ENCODE data around the gene FUZ. TPM values are rescaled to one million over a fixed set of nuclear protein-coding genes. Genes with fewer than 3 reads are reported as not detected.

Gene FUZ
- total RNA-seq, 1 donor from 2014 or later, result 12.5 TPM

DNA sequence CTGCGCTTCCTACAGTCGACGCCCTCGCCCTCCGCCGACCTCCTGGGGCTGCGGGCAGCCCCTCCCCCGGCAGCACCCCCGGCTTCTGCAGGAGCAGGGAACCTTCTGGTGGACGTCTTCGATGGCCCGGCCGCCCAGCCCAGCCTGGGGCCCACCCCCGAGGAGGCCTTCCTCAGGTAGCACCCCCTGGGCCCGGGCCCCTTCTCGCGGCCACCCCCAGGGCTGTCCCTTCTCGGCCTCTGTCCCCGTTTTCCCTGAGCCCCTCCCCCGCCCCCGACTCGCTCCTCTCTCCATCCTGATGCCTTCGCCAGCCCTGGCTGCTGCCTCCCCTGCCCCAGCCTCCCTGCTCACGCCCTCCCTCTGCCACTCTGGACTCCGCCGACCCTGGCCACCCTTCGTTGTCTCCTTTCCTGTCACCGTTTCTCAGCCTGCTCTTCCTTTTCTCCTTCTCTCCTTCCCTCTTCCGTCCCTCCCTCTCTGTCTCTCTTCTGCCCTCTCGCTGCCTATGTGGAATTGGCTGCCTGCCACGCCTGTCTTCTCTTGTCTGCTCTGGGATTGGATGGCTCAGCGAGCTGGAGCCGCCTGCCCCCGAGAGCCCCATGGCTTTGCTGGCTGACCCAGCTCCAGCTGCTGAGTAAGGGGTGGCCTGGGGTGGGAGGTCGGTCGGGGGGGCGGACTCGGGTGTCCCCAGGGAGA is 11.0 kb downstream of the FUZ start:
- Histone ChIP-seq H3K27me3 (ENCODE audit: control insufficient read depth in 3 of 3, insufficient read depth in 3 of 3, low read length in 3 of 3) (no peaks in the 10 kb centered on the region), H3K4me1 (ENCODE audit: control insufficient read depth in 3 of 3, insufficient read depth in 3 of 3, low read length in 3 of 3) (peaks cover 7 to 8% (median 7%) of the 10 kb centered on the region in 3 donors), H3K27ac (ENCODE audit: low read depth, low read length) (no peak overlapping the region), H3K36me3 (ENCODE audit: control insufficient read depth in 3 of 3, insufficient read depth in 3 of 3, low read length in 3 of 3) (peaks cover 31 to 47% (median 36%) of the 10 kb centered on the region in 3 donors), H3K9me3 (ENCODE audit: control insufficient read depth in 3 of 3, low read length in 3 of 3) (no peaks in the 10 kb centered on the region), H3K4me3 (ENCODE audit: low read length in 3 of 3) (peak overlapping the region; percentile 54 to 77 (median 65)), H3K9ac (ENCODE audit: low read depth in 1 of 3, low read length in 3 of 3) (peak overlapping the region in 2 of 3 donors; percentile 3 to 75)

DNA sequence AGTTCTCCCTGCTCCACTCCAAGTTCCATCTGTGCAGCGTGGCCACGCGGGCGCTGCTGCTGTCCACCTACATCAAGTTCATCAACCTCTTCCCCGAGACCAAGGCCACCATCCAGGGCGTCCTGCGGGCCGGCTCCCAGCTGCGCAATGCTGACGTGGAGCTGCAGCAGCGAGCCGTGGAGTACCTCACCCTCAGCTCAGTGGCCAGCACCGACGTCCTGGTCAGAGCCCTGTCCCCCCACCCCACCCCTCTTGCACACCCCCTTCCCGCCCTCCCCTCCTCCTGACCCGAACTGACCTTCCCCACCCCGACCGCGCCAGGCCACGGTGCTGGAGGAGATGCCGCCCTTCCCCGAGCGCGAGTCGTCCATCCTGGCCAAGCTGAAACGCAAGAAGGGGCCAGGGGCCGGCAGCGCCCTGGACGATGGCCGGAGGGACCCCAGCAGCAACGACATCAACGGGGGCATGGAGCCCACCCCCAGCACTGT is 11.6 kb downstream of the FUZ start:
- H3K9me3 ChIP-seq (ENCODE audit: control insufficient read depth in 3 of 3, low read length in 3 of 3), result no peaks in the 10 kb centered on the region
- H3K27me3 ChIP-seq (ENCODE audit: control insufficient read depth in 3 of 3, insufficient read depth in 3 of 3, low read length in 3 of 3), result no peaks in the 10 kb centered on the region
- peaks cover 38 to 53% (median 42%) of the 10 kb centered on the region in 3 donors for H3K36me3 ChIP-seq (ENCODE audit: control insufficient read depth in 3 of 3, insufficient read depth in 3 of 3, low read length in 3 of 3)
- peak overlapping the region in 2 of 3 donors; percentile 30 to 77 for H3K4me3 ChIP-seq (ENCODE audit: low read length in 3 of 3)
- H3K27ac ChIP-seq (ENCODE audit: low read depth, low read length), result no peak overlapping the region
- H3K9ac ChIP-seq (ENCODE audit: low read depth in 1 of 3, low read length in 3 of 3), result peak overlapping the region in 1 of 3 donors; percentile 75
- peaks cover 7 to 8% (median 7%) of the 10 kb centered on the region in 3 donors for H3K4me1 ChIP-seq (ENCODE audit: control insufficient read depth in 3 of 3, insufficient read depth in 3 of 3, low read length in 3 of 3)

GRCh38 chr19:49800771-49801170 is 12.3 kb downstream of the FUZ start:
- peaks cover 7 to 8% (median 7%) of the 10 kb centered on the region in 3 donors for H3K4me1 ChIP-seq (ENCODE audit: control insufficient read depth in 3 of 3, insufficient read depth in 3 of 3, low read length in 3 of 3)
- no peak overlapping the region for H3K27ac ChIP-seq (ENCODE audit: low read depth, low read length)
- no peaks in the 10 kb centered on the region for H3K9me3 ChIP-seq (ENCODE audit: control insufficient read depth in 3 of 3, low read length in 3 of 3)
- peaks cover 44 to 54% (median 49%) of the 10 kb centered on the region in 3 donors for H3K36me3 ChIP-seq (ENCODE audit: control insufficient read depth in 3 of 3, insufficient read depth in 3 of 3, low read length in 3 of 3)
- H3K27me3 ChIP-seq (ENCODE audit: control insufficient read depth in 3 of 3, insufficient read depth in 3 of 3, low read length in 3 of 3), result no peaks in the 10 kb centered on the region
- no peak overlapping the region for H3K9ac ChIP-seq (ENCODE audit: low read depth in 1 of 3, low read length in 3 of 3)
- no peak overlapping the region for H3K4me3 ChIP-seq (ENCODE audit: low read length in 3 of 3)

- Histone ChIP-seq H3K9me3 (ENCODE audit: control insufficient read depth in 3 of 3, low read length in 3 of 3) (no peaks in the 10 kb centered on the region), H3K4me1 (ENCODE audit: control insufficient read depth in 3 of 3, insufficient read depth in 3 of 3, low read length in 3 of 3) (peaks cover 7 to 8% (median 7%) of the 10 kb centered on the region in 3 donors), H3K27me3 (ENCODE audit: control insufficient read depth in 3 of 3, insufficient read depth in 3 of 3, low read length in 3 of 3) (no peaks in the 10 kb centered on the region), H3K27ac (ENCODE audit: low read depth, low read length) (no peak overlapping the region), H3K9ac (ENCODE audit: low read depth in 1 of 3, low read length in 3 of 3) (no peak overlapping the region), H3K36me3 (ENCODE audit: control insufficient read depth in 3 of 3, insufficient read depth in 3 of 3, low read length in 3 of 3) (peaks cover 53 to 59% (median 57%) of the 10 kb centered on the region in 3 donors), H3K4me3 (ENCODE audit: low read length in 3 of 3) (no peak overlapping the region)
Measured at GRCh38 chr19:49799798-49800376, 13.2 kb downstream of the FUZ start.

GRCh38 chr19:49799271-49799797 is 13.8 kb downstream of the FUZ start:
- Histone ChIP-seq H3K27me3 (ENCODE audit: control insufficient read depth in 3 of 3, insufficient read depth in 3 of 3, low read length in 3 of 3) (no peaks in the 10 kb centered on the region), H3K9ac (ENCODE audit: low read depth in 1 of 3, low read length in 3 of 3) (no peak overlapping the region), H3K27ac (ENCODE audit: low read depth, low read length) (no peak overlapping the region), H3K4me1 (ENCODE audit: control insufficient read depth in 3 of 3, insufficient read depth in 3 of 3, low read length in 3 of 3) (peaks cover 7 to 8% (median 7%) of the 10 kb centered on the region in 3 donors), H3K4me3 (ENCODE audit: low read length in 3 of 3) (no peak overlapping the region), H3K36me3 (ENCODE audit: control insufficient read depth in 3 of 3, insufficient read depth in 3 of 3, low read length in 3 of 3) (peaks cover 52 to 63% (median 61%) of the 10 kb centered on the region in 3 donors), H3K9me3 (ENCODE audit: control insufficient read depth in 3 of 3, low read length in 3 of 3) (no peaks in the 10 kb centered on the region)

GRCh38 chr19:49798574-49798973 is 14.5 kb downstream of the FUZ start:
- H3K27me3 ChIP-seq (ENCODE audit: control insufficient read depth in 3 of 3, insufficient read depth in 3 of 3, low read length in 3 of 3), result no peaks in the 10 kb centered on the region
- H3K36me3 ChIP-seq (ENCODE audit: control insufficient read depth in 3 of 3, insufficient read depth in 3 of 3, low read length in 3 of 3), result peaks cover 51 to 66% (median 61%) of the 10 kb centered on the region in 3 donors

GRCh38 chr19:49795615-49796014 is 17.5 kb downstream of the FUZ start:
- Histone ChIP-seq H3K9ac (ENCODE audit: low read depth in 1 of 3, low read length in 3 of 3) (no peak overlapping the region), H3K4me1 (ENCODE audit: control insufficient read depth in 3 of 3, insufficient read depth in 3 of 3, low read length in 3 of 3) (no peaks in the 10 kb centered on the region), H3K27ac (ENCODE audit: low read depth, low read length) (no peak overlapping the region), H3K9me3 (ENCODE audit: control insufficient read depth in 3 of 3, low read length in 3 of 3) (no peaks in the 10 kb centered on the region), H3K27me3 (ENCODE audit: control insufficient read depth in 3 of 3, insufficient read depth in 3 of 3, low read length in 3 of 3) (no peaks in the 10 kb centered on the region), H3K36me3 (ENCODE audit: control insufficient read depth in 3 of 3, insufficient read depth in 3 of 3, low read length in 3 of 3) (peaks cover 57 to 66% (median 65%) of the 10 kb centered on the region in 3 donors), H3K4me3 (ENCODE audit: low read length in 3 of 3) (no peak overlapping the region)

More at GRCh38 chr19:49798574-49798973, 14.5 kb downstream of the FUZ start:
- no peaks in the 10 kb centered on the region for H3K9me3 ChIP-seq (ENCODE audit: control insufficient read depth in 3 of 3, low read length in 3 of 3)
- H3K9ac ChIP-seq (ENCODE audit: low read depth in 1 of 3, low read length in 3 of 3), result no peak overlapping the region
- no peak overlapping the region for H3K4me3 ChIP-seq (ENCODE audit: low read length in 3 of 3)
- no peak overlapping the region for H3K27ac ChIP-seq (ENCODE audit: low read depth, low read length)
- peaks cover 7 to 8% (median 7%) of the 10 kb centered on the region in 3 donors for H3K4me1 ChIP-seq (ENCODE audit: control insufficient read depth in 3 of 3, insufficient read depth in 3 of 3, low read length in 3 of 3)

GRCh38 chr19:49793561-49793840 is 19.6 kb downstream of the FUZ start:
- H3K9me3 ChIP-seq (ENCODE audit: control insufficient read depth in 3 of 3, low read length in 3 of 3), result no peaks in the 10 kb centered on the region
- H3K9ac ChIP-seq (ENCODE audit: low read depth in 1 of 3, low read length in 3 of 3), result no peak overlapping the region
- no peak overlapping the region for H3K27ac ChIP-seq (ENCODE audit: low read depth, low read length)
- H3K4me1 ChIP-seq (ENCODE audit: control insufficient read depth in 3 of 3, insufficient read depth in 3 of 3, low read length in 3 of 3), result no peaks in the 10 kb centered on the region
- H3K4me3 ChIP-seq (ENCODE audit: low read length in 3 of 3), result no peak overlapping the region
- no peaks in the 10 kb centered on the region for H3K27me3 ChIP-seq (ENCODE audit: control insufficient read depth in 3 of 3, insufficient read depth in 3 of 3, low read length in 3 of 3)
- H3K36me3 ChIP-seq (ENCODE audit: control insufficient read depth in 3 of 3, insufficient read depth in 3 of 3, low read length in 3 of 3), result peaks cover 45 to 56% (median 53%) of the 10 kb centered on the region in 3 donors

- peaks cover 45 to 54% (median 53%) of the 10 kb centered on the region in 3 donors for H3K36me3 ChIP-seq (ENCODE audit: control insufficient read depth in 3 of 3, insufficient read depth in 3 of 3, low read length in 3 of 3)
- no peaks in the 10 kb centered on the region for H3K4me1 ChIP-seq (ENCODE audit: control insufficient read depth in 3 of 3, insufficient read depth in 3 of 3, low read length in 3 of 3)
Measured at GRCh38 chr19:49792829-49793560, 20.1 kb downstream of the FUZ start.

More at GRCh38 chr19:49792829-49793560, 20.1 kb downstream of the FUZ start:
- Histone ChIP-seq H3K9me3 (ENCODE audit: control insufficient read depth in 3 of 3, low read length in 3 of 3) (no peaks in the 10 kb centered on the region), H3K4me3 (ENCODE audit: low read length in 3 of 3) (no peak overlapping the region), H3K27ac (ENCODE audit: low read depth, low read length) (no peak overlapping the region), H3K9ac (ENCODE audit: low read depth in 1 of 3, low read length in 3 of 3) (no peak overlapping the region), H3K27me3 (ENCODE audit: control insufficient read depth in 3 of 3, insufficient read depth in 3 of 3, low read length in 3 of 3) (no peaks in the 10 kb centered on the region)
